Measurements from ENCODE around the gene DCHS1. TPM values are rescaled to one million over a fixed set of nuclear protein-coding genes. Genes with fewer than 3 reads are reported as not detected.

The DCHS1 gene
- total RNA-seq, 1 experiment from 2014 or later: 0.18 TPM

- DNase-seq (ENCODE audit: low spot score): no peak
Measured at GRCh38 chr11:6588018-6588417, 67.6 kb downstream of the DCHS1 start.

- DNase-seq (ENCODE audit: low spot score): no peak
Measured at GRCh38 chr11:6587360-6587953, 68.2 kb downstream of the DCHS1 start.

GRCh38 chr11:6586434-6587359 is 68.9 kb downstream of the DCHS1 start:
- no peak for DNase-seq (ENCODE audit: low spot score)

GRCh38 chr11:6584528-6584927 is 71.1 kb downstream of the DCHS1 start:
- DNase-seq (ENCODE audit: low spot score): no peak

GRCh38 chr11:6583584-6583983 is 72.0 kb downstream of the DCHS1 start:
- no peak for DNase-seq (ENCODE audit: low spot score)

GRCh38 chr11:6579681-6580080 is 75.9 kb downstream of the DCHS1 start:
- no peak for DNase-seq (ENCODE audit: low spot score)

- DNase-seq (ENCODE audit: low spot score): no peak
Measured at GRCh38 chr11:6578134-6578533, 77.5 kb downstream of the DCHS1 start.

GRCh38 chr11:6576471-6577373 is 78.9 kb downstream of the DCHS1 start:
- DNase-seq (ENCODE audit: low spot score): no peak

GRCh38 chr11:6574816-6575715 is 80.5 kb downstream of the DCHS1 start:
- no peak for DNase-seq (ENCODE audit: low spot score)

- no peak for DNase-seq (ENCODE audit: low spot score)
Measured at GRCh38 chr11:6572215-6572614, 83.4 kb downstream of the DCHS1 start.

GRCh38 chr11:6571434-6572008 is 84.1 kb downstream of the DCHS1 start:
- DNase-seq (ENCODE audit: low spot score): no peak

Other genes starting within 250 kb of the DCHS1 start
- gene APBB1, start 236.7 kb downstream of the DCHS1 start, total RNA-seq (2014; rRNA removed; shearing (Covaris generic)): 0.15 and 0.21 TPM in 2 replicates
- gene HPX, start 214.8 kb downstream of the DCHS1 start, total RNA-seq (2014; rRNA removed; shearing (Covaris generic)): 0.25 TPM in 1 of 2 replicates, not detected in the other
- gene TRIM3, start 181.9 kb downstream of the DCHS1 start, total RNA-seq (2014; rRNA removed; shearing (Covaris generic)): 34.5 and 37.9 TPM in 2 replicates
- gene ARFIP2, start 174.5 kb downstream of the DCHS1 start, total RNA-seq (2014; rRNA removed; shearing (Covaris generic)): 131 and 140 TPM in 2 replicates
- 47.1 and 48.0 TPM in 2 replicates for gene TIMM10B, start 174.3 kb downstream of the DCHS1 start, total RNA-seq (2014; rRNA removed; shearing (Covaris generic))
- 4.5 and 8.8 TPM in 2 replicates for gene DNHD1, start 158.5 kb downstream of the DCHS1 start, total RNA-seq (2014; rRNA removed; shearing (Covaris generic))
- gene RRP8, start 52.2 kb downstream of the DCHS1 start, total RNA-seq (2014; rRNA removed; shearing (Covaris generic)): 21.4 TPM in 2 replicates
- 150 and 151 TPM in 2 replicates for gene ILK, start 52.0 kb downstream of the DCHS1 start, total RNA-seq (2014; rRNA removed; shearing (Covaris generic))
- gene TAF10, start 43.6 kb downstream of the DCHS1 start, total RNA-seq (2014; rRNA removed; shearing (Covaris generic)): 189 and 243 TPM in 2 replicates
- 40.7 and 52.3 TPM in 2 replicates for gene TPP1, start 36.4 kb downstream of the DCHS1 start, total RNA-seq (2014; rRNA removed; shearing (Covaris generic))
- gene MRPL17, start 27.5 kb upstream of the DCHS1 start, total RNA-seq (2014; rRNA removed; shearing (Covaris generic)): 94.8 and 99.8 TPM in 2 replicates
- 0.15 and 0.16 TPM in 2 replicates for gene OR2AG2, start 116.2 kb upstream of the DCHS1 start, total RNA-seq (2014; rRNA removed; shearing (Covaris generic))
- gene OR2AG1, start 127.2 kb upstream of the DCHS1 start, total RNA-seq (2014; rRNA removed; shearing (Covaris generic)): not detected in 2 replicates
- gene OR6A2, start 143.9 kb upstream of the DCHS1 start, total RNA-seq (2014; rRNA removed; shearing (Covaris generic)): 0.08 and 0.23 TPM in 2 replicates
- gene OR10A5, start 189.9 kb upstream of the DCHS1 start, total RNA-seq (2014; rRNA removed; shearing (Covaris generic)): not detected in 2 replicates
- not detected in 2 replicates for gene OR10A2, start 207.2 kb upstream of the DCHS1 start, total RNA-seq (2014; rRNA removed; shearing (Covaris generic))
- not detected in 2 replicates for gene OR10A4, start 220.8 kb upstream of the DCHS1 start, total RNA-seq (2014; rRNA removed; shearing (Covaris generic))
- gene OR2D2, start 236.7 kb upstream of the DCHS1 start, total RNA-seq (2014; rRNA removed; shearing (Covaris generic)): 0.37 TPM in 1 of 2 replicates, not detected in the other

Data from HT-29 (cell line).